ENCODE data around the gene CIZ1.
"Not testable (repeated sequence)": the region's sequence is repeated elsewhere in the genome, so short reads cannot be mapped to it uniquely, and the experiment has no call there.

Gene CIZ1

DNA sequence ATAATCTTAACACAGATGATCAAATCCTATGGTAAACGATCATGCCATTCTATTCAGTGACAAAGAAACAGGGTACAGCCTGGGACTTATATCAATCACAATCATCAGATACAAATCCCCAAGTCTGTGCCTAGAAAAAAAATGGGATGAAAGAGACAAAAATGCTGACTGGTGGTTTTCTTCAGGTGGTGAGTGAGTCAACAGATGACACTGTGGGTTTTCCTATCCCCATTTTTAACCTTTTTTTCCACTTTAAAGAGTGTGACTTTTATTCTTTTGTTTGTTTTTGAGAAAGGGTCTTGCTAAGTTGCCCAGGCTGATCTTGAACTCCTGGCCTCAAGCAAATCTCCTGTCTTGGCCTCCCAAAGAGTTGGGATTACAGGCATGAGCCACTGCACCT, 3.2 kb downstream of the CIZ1 start:
- DNase-seq = no peak

DNA sequence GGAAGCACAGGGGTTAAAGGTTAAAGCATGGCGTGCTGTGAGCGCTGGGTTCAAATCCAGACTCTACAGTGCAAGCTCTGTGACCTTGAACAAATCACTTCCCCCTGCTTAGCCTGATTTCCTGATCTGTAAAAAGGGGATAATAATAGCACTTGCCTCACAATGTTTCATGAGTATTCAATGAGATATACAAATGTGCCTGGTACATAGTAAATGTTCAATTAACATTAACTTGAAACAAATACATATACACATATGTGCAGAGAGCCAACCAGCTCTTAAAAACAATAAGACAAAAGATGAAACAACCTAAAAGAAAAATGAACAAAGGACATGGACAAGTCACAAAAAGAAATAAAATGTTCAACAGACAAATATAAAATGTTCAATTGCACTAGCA, 4.0 kb downstream of the CIZ1 start:
- no peak for DNase-seq

DNA sequence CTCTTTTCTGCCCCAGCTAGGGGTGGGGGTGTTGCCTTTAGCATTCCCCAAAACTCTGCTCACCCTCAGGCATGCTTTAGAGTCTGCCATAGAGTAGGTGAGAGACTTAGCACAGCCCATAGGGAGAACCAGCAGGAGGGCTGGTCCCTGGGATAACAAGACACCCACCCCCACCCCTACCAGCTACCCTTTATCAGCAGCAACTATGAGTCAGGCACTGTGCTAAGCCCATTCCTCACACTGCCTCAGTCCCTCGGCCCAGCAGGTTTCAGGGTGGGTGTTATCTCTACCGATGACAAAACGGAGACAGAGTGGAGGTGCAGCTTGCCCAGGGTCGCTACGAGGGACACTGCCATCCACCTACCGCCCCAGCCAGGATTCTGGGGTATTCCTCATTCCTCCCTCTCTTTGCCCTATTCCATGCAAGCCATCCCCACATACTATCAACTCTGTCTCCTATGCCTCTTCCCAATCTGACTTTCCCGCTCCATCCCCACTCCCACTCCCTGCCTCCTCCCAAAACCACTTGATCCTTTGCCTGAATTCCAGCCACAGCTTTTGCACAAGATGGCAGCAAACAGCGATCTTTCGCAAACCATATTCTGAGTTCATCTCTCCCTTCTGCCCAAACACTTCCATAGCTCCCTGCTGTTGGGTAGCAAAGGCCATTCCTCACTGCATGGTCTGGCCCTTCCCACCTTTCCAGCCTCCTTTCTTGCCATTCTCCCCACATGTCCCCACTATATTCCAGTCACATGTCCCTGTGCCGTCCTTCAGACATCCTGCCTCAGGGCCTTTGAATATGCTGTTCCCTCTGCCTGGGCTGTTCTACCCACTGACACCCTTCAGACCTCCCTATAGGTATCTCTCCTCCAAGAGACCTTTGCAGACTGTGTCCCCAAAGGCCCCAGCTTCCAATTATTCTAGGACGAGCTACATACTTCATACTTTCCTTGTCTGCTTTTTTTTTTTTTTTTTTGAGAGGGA, 5.1 kb downstream of the CIZ1 start:
- no peak for DNase-seq

DNA sequence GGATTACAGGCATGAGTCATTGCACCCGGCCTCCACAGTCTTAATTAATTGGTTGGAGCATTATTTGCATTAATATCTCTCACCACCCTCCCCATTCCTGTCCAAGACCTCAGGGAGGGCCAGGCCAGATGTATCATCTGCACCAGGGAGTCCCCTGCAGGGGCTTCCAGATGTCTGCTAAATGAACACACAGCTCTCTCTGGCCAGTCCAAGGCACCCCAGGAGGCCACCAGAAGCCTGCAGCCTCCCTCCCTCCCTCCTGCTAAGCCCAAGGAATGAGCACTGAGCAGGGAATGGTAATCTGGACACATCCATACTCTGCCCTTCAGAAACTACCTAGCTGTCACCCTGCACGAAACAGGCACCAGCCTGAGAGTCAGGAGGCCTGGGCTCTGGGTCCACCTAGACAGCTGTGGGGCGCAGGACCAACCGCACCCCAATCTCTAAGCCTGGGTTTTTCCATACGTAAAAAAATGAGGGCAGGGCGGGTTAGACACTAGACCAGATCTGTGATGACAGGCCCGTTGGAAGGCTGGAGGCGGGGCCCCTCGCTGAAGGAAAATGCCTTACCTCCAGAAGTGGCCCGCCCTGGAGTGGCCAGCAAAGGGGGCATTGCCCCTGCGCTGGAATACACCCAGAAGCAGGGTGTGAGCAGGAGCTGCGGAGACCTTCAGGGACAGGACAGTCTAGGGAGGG, 8.3 kb downstream of the CIZ1 start:
- DNase-seq = no peak

DNA sequence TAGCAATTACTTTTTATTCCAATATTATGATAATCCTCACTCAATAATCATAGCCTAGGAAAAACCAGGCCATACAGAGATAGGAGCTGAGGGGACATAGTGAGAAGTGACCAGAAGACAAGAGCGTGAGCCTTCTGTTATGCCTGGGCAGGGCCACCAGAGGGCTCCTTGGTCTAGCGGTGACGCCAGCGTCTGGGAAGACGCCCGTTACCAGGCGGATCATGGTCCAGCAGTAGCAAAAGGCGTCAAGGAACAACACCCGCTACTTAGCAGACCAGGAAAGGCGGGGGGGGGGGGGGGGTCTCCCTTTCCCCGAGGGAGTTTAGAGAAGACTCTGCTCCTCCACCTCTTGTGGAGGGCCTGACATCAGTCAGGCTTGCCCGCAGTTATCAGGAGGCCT, 9.9 kb downstream of the CIZ1 start:
- not testable (repeated sequence) for DNase-seq

DNA sequence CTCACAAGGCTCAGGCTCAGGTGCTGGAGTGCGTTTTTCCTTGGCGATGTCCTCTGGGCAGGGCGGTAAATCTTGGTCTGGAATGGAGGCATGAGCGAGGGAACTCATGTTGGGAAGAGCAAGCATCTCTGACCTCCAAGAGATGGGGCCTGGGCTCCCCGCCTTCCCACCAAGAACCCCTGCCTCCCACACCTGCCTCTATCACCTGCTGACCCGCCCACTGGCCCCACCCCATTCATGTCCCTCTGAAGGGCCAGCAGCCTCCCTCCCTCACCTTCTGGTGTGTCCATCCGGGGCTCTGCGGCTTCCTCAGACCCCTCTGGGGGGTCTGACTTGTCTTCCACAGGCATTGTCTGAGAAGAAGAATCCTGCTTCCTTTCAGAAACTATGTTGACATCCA, 10.9 kb downstream of the CIZ1 start:
- no peak for DNase-seq

DNA sequence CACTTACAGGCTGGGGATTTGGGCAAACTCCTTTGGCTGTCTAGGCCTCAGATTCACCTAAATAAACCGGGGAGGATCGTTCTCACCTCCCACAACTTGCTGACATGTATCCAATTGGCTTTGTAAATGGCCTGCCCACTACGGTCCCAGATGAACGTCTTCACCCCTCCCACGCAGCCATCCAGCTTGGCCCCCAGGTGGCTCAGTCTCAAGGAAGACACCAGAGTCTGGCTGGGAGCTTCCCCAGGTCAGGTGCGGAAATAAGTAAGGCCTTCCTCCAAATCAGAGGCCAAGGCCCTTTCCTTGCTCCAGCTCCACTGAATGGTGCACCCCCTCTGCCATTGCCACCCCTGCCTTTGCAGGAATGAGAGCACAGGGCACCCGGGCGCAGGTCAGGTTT, 11.4 kb downstream of the CIZ1 start:
- DNase-seq = no peak

DNA sequence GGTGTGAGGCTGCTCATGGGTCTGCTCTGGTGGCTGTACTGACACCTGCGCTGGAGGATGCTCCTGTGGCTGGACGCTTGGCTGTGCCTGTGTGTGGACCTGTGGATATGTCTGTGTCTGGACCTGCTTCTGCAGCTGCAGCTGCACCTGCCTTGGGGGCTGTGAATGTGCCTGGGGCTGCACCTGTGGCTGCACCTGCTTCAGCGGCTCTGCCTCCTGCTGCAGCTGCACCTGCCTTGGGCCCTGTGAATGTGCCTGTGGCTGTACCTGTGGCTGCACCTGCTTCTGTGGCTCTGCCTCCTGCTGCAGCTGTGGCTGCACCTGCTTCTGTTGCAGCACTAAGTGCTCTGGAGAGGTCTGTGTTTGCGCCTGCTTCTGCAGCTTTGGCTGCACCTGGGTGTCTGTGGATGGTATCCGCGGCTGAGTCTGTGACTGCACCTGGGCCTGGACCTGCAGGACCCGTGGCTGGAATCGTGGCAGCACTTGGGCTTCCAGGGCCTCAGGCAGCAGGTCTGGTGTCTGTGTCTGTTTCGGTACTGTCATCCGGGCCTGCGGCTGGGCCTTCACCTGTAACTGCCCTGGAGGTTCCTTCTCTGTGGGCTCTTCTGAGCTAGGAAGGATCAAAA, 12.5 kb downstream of the CIZ1 start:
- DNase-seq = no peak

DNA sequence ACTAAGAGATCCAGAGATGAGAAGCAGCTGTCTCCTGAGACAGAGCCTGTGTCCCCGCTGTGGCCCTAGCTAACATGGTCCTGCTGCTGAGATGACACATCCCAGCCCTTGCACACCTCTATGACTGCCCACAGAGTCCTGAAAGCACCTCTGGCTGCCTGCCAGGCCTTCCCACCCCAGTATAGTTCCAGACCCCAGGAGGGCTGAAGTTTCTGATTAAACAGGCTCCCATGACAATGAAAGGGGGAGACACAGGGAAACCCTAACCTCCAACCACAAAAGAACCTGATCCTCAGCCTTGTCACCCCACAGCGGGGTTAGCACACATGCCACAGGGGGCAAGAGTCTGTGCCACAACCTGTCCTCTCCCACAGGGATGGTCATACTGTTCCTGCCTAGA, 15.6 kb downstream of the CIZ1 start:
- no peak for DNase-seq

DNA sequence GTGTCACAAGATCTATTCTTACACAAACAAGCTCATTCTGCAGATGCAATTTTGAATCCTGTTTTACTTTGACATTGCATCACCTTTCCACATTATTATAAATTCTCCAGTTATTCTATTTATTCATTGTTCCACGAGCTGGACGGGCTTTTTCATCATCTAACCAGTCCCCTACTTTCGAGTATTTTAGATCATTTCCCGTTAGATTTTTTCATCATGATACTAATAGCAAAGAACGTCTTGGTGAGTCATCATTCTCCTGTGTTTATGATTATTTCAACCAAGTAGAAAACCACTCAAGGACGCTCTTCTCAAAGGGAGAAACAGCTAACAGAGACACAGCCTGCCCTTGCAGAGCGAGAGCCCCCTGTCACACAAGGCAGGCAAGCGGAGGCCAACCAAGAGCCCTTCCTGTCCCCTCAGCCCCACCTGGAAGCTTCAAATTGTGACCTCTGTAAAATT, 16.2 kb downstream of the CIZ1 start:
- no peak for DNase-seq

DNA sequence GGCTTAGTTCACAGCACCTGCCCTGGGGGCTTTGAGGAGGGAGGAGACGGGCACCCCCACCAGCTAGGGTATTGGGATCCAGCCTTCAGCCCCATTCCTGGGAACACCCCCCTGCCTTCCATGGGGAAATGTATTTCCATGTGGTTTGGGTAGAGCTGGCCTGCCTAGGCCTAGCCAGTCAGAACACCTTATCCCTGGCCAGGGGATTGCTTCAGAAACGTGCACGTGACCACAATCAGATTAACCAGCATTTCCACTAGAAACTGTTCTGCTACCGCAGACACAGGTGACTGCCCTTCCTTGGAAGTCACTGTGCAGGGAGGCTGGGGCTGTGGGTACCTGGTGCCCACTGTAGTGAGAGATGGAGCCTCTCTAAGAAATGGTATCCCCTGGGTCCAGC, 17.3 kb downstream of the CIZ1 start:
- DNase-seq = no peak

DNA sequence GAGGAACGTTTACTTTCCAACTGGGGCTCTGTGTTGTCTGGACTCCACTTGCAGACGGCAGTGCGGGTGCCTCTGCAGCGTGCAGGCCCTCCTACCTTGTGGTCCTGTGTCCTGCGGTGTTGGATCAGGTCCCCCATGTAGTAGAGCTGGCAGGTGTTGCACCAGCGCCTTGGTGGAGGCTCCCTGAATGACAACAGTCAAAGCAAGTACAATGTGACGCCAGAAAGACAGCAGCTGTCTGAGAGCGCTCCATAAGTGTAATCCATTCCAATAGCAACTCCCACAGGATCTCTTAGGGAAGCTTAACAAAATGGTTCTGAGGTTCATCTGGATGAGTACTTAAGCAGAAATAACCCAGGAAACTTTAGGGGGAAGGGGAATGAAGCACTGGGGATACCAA, 21.4 kb downstream of the CIZ1 start:
- no peak for DNase-seq

DNA sequence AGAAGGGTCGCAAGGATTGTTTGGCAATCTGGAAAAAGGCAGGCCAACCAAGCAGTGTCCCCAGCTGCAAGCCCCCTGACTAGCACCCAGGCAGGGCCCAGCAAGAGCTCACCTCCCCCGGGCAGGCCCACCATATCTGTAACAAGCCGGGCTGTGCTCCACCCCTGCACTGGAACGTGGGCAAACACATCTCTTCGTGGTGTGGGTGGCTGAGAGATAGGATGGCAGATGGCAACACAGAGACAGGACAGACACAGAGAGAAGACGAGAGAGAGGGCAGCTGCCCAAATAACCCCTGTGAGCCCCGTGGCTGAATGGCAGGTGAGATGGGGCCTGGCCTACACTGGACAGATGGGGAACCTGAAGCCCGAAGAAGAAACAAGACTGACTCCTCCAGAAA, 21.9 kb downstream of the CIZ1 start:
- DNase-seq = no peak

DNA sequence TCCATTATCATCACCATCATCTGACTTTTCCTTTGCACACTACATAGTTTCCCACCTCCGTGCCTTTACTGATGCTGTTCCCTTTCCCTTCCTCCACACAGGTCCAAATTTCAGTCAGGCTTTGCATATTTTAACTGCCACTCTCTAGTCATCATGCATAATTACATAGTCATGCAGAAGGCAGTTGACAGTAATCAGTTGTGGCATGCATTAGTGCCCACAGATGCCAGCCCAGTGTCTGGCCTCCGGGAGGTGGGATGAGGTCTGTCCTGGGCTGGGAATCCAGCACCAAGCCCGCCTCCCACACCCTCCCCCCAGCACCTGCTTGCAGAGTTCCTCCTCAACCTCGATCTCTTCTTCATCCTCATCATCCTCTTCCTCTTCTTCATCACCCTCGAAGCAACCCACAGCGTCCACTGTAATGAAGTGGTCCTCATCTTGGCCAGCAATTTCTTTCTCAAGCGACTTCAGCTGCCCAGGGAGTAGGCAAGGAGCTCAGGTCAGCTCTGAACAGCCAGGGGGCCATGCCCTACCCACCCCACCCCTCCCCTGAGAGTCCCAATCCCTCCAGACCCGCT, 22.6 kb downstream of the CIZ1 start:
- no peak for DNase-seq

DNA sequence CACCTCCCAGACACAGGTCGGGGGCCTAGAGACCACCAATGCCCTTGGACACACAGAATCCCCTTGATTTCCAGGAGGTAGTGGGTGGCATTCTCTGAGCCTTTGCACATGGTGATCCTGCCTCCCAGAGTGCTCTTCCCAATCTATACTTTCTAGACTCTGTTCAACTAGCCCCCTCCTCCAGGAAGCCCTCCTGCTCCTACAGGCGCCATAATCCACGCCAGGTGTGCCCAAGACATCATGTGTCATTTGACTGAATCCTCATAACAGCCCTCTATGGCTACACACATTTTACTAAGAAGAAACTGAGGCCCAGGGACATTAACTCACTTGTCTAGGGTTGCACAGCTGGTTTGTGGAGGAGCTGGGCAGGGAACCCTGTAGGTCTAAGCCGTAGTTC, 24.2 kb downstream of the CIZ1 start:
- no peak for DNase-seq

DNA sequence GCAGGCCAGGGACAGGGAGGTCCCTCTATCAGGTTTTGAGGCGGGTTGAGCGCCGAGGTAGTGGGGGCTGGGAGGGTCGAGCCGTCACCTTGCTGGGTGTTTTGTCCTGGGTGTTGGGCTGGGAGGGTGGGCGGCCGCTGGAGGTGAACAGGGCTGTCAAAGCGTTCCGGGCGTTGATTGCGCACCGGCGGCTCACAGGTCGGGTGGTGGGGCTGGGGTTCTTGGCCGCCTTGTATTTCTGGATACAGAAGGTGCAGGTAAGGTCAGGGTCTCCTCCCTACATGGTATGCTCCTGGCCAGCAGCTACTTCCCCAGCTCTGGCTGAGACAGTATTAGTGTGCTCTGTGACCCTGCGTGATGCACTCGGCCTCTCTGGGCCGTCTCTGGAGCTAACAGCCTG, 25.2 kb downstream of the CIZ1 start:
- no peak for DNase-seq

DNA sequence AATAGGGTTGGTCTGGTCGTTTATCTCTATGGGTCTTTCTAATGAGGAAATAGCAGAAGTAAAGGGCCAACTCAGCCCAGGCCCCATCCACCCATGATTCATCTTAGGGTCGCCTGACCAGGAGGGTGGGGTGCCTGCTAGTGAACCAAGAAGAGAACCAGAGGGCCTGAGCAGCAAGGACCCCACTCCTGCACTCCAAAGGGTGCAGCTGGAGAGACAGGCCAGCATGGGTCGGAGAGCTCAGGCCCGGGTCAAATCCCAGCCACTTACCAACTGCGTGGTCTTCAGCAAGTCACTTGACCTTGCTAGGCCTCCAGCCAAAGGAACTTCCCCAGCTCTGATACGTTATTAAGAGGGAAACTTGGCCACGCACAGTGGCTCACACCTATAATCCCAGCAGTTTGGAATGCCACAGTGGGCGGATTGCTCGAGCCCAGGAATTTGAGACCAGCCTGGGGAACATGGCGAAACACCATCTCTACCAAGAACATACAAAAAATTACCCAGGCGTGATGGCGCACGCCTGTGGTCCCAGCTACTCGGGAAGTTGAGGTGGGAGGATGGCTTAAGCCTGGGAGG, 27.0 kb downstream of the CIZ1 start:
- DNase-seq = no peak

DNA sequence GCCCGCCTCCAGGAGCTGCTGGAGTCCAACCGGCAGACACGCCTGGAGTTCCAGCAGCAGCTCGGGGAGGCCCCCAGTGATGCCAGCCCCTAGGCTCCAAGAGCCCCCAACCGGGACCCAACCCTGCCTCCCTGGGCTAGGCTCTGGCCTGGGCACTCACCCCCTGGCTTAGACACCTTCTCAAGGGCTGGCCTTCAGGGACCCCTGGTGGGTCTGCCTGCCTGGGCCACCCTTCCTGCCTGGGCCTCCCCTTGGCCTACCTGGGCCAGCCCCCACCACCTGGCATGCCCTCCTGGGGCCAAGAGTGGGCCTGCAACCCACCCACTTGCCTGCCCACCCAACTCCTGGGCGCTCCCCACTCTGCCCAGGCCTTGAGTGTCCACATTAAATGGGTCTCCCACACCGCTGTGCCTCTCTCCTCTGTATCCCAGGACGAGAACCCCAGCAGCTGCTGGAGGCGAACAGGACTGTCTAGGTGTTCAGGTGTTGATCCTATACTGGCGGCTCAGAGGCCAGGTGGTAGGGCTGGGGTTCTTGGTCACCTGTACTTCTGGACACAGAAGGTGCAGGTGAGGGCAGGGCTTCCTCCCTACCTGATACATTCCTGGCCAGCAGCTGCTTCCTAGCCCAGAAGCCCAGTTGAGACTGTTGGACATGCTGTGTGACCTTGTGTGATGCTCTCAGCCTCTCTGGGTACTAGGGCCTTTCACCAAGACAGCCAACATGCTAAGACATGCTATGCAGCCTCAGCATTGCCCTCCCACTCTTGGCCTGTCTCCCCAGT, 27.7 kb downstream of the CIZ1 start:
- DNase-seq = no peak

DNA sequence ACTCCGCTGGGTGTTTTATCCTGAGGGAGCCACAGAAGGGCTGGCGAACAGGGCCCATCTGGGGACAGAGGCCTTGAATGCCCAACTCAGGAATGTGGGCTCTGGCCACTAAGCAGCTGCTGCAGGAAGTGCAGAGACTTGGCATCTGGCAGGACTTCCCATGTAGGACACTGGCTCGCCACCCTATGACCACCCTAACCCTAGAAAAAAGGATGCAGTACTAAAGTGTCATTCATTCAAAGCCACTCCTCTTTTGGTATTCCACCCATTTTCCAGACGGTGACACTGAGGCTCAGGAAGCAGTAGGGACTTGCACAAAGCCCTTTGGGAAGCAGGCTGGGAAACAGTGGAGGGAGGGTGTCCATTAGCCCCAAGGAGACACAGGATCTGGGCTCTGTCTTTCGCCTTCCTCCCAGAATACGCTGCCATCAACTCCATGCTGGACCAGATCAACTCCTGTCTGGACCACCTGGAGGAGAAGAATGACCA, 28.3 kb downstream of the CIZ1 start:
- no peak for DNase-seq

DNA sequence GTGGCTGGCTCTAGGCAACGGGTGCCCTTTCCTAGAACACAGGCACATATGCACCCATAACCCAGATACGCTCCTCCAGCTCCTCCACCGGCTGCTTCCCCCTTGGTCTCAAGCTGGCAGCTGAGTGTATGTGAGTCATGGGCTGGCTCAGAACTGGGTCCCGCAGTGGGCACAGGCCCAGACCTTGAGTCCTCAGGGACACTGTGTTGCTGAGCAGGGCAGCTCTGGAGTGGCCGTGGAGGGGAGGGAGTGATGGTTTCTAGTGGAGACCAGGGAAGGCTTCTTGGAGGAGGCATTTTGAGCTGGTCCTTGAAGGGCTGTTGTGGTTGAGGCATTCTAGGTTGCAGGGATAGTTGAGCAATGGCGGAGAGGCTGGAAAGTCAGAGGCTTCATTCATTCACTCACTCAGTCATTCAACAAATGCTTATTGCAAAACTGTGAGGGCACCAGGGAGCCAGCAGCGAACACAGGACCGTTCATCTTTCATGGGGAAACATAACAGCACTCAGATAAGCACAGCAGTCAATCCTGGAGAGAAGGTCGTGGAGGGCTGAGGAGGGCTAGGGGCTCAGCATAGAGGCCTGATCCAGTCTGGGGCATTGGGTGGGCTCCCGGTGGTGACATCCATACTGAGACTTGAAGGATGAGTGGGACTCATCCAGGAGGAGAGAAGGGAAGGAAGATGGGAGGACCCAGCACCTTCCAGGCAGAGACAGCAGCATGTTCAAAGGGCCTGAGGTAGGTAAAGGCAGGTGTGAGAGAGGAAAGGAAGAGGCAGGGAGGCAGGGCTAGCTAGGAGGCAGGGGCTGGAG, 29.0 kb downstream of the CIZ1 start:
- no peak for DNase-seq

Data from activated naive CD4-positive, alpha-beta T cell treated with Interleukin-2 at 50 U/mL for 16 hours (primary cell).